ENCODE results near the gene CLDND1. TPM values are rescaled to one million over a fixed set of nuclear protein-coding genes. Genes with fewer than 3 reads are reported as not detected.

CLDND1 gene
- total RNA-seq, 1 donor from 2014 or later: 89.7 TPM

DNA sequence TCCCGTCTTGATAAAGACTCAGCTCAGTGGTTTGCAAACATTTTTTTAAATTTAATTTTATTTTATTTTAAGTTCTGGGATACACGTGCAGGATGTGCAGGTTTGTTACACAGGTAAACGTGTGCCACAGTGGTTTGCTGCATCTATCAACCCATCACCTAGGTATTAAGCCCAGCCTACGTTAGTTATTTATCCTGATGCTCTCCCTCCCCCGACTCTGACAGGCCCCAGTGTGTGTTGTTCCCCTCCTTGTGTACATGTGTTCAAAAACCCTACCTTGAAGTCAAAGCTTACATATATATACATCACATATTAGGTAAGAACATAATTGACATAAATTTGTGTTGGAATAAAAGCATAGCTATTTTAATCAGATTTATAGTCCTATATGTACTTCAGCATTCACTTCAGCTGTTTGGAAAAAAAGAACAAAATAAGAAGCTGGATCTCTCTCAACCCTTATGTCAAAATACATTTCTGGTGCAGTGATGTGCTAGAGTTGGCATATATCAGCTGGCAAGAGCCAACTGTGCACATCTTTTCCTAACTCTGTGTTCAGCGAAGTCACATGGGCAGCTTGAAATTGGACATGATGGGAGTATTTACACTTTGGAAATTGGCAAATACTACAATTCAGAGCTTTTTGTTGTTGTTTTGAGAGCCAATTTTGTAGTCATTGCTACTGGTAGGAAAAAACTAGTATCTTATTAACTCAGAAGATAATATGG lies 35.6 kb upstream of the CLDND1 start:
- H3K4me1 Mint-ChIP-seq (ENCODE audit: low read depth): no peaks in the 10 kb centered on the region
- DNase-seq (ENCODE audit: low spot score): no peak
- no peak overlapping the region for H3K4me3 Mint-ChIP-seq (ENCODE audit: unreplicated experiment)
- no peak overlapping the region for H3K27ac Mint-ChIP-seq (ENCODE audit: unreplicated experiment)
- H3K9me3 Mint-ChIP-seq (ENCODE audit: low read depth): no peaks in the 10 kb centered on the region
- no peaks in the 10 kb centered on the region for H3K36me3 Mint-ChIP-seq (ENCODE audit: low read depth)
- TF ChIP-seq, protein P1, sequence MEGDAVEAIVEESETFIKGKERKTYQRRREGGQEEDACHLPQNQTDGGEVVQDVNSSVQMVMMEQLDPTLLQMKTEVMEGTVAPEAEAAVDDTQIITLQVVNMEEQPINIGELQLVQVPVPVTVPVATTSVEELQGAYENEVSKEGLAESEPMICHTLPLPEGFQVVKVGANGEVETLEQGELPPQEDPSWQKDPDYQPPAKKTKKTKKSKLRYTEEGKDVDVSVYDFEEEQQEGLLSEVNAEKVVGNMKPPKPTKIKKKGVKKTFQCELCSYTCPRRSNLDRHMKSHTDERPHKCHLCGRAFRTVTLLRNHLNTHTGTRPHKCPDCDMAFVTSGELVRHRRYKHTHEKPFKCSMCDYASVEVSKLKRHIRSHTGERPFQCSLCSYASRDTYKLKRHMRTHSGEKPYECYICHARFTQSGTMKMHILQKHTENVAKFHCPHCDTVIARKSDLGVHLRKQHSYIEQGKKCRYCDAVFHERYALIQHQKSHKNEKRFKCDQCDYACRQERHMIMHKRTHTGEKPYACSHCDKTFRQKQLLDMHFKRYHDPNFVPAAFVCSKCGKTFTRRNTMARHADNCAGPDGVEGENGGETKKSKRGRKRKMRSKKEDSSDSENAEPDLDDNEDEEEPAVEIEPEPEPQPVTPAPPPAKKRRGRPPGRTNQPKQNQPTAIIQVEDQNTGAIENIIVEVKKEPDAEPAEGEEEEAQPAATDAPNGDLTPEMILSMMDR (IDR thresholded peaks at IDR 0.05): no peak
- H3K27me3 Mint-ChIP-seq (ENCODE audit: low read depth): peaks cover 64% of the 10 kb centered on the region

DNA sequence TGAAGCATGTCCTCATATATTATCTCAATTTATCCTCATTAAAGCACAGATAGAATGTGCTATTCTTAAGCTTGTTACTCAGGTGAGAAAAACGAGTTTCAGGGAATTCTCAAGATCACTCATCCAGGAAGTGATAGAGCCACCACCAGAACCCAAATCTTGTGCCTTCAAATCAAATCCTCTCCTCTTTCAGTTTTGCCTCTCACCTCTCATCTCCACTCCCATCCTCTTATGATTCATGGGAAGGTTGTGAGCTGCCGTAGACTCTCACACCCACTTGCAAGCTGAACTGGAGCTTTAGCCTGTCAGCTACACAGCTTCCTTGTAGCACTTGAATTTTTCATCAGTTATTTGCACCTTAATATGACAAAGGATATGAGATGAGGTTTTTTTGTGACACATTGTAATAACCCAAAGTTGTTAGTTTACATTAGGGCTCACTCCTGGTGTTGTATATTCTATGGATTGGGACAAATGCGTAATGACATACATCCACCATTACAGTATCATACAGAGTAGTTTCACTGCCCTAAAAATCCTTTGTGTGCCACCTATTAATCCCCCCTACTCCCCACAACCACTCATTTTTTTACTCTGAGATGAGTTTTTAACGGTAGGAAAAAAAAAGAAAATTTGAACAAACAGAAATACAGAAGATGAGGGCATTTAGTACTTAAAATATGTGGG lies 34.8 kb upstream of the CLDND1 start:
- no peaks in the 10 kb centered on the region for H3K9me3 Mint-ChIP-seq (ENCODE audit: low read depth)
- no peak for DNase-seq (ENCODE audit: low spot score)
- no peaks in the 10 kb centered on the region for H3K4me1 Mint-ChIP-seq (ENCODE audit: low read depth)
- no peak overlapping the region for H3K4me3 Mint-ChIP-seq (ENCODE audit: unreplicated experiment)
- TF ChIP-seq, protein P1 (IDR thresholded peaks at IDR 0.05): no peak
- H3K36me3 Mint-ChIP-seq (ENCODE audit: low read depth): no peaks in the 10 kb centered on the region
- H3K27ac Mint-ChIP-seq (ENCODE audit: unreplicated experiment): no peak overlapping the region
- H3K27me3 Mint-ChIP-seq (ENCODE audit: low read depth): peaks cover 68% of the 10 kb centered on the region

DNA sequence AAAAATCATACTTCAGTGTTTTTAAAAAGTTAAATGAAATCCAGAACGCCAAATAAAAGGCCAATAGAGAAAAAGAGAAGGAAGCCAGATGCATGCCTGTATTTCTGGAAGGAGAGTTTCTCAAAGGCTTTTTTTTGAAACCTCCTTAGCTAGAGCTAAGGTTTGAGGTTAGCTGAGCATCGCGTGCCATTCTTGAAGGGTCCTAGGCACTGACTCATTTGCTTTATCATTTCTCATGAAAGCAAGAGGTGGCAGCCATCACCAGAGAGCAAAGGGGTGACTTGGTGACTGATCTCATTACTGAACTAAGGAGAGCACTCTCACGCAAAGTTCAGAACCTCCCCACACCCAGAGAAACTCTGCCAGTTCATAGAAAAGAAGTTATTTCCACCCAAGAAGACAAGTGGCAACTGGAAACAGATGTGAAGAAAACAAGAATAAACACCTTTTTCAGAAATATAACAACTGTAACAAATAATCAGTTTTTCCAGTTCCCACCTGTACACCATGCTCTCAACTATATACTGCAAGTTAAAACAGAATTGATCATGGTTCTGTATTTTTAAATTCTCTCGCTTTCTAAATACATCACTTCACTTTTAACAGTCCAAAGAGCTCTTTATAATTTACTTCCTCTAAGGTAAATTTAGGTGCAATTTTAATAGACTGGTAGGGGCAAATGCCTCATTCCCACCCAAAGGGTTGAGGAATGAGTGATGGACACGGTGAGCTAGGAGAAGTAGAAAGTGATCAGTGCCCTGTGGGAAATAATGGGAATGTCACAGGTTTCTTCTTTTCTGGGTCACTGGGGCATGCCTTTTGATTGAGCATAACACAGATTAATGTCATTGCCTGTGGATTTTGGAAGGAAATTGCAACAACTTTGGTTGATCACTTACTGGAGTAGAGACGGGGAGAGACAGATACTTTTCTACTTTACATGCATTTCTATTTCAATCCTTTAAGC lies 33.7 kb upstream of the CLDND1 start:
- H3K27me3 Mint-ChIP-seq (ENCODE audit: low read depth): peaks cover 75% of the 10 kb centered on the region
- no peak overlapping the region for H3K27ac Mint-ChIP-seq (ENCODE audit: unreplicated experiment)
- no peak for DNase-seq (ENCODE audit: low spot score)

DNA sequence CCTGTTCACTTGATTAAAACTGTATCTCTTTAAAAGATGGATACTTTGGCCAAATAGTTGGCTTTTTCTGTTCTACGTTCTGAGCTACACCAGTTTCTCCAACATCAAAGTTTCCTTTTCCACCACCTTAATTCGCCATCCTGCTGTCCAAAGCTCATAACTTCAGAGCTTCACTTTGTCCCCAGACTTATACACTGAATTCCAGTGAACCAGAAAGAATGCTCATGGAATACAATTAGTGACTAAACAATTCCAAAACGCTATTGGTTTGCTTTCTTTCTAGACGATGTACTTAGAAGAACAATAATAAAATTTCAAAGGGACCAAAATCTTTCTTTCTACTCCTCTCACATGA lies 32.3 kb upstream of the CLDND1 start:
- Mint-ChIP-seq H3K4me1 (ENCODE audit: low read depth) (no peaks in the 10 kb centered on the region), H3K27ac (ENCODE audit: unreplicated experiment) (no peak overlapping the region), H3K36me3 (ENCODE audit: low read depth) (peaks cover 2% of the 10 kb centered on the region), H3K27me3 (ENCODE audit: low read depth) (peaks cover 81% of the 10 kb centered on the region), H3K9me3 (ENCODE audit: low read depth) (no peaks in the 10 kb centered on the region), H3K4me3 (ENCODE audit: unreplicated experiment) (no peak overlapping the region)
- TF ChIP-seq, protein P1 (IDR thresholded peaks at IDR 0.05): no peak
- DNase-seq (ENCODE audit: low spot score): no peak

More for the DNA sequence above, 33.7 kb upstream of the CLDND1 start:
- Mint-ChIP-seq H3K4me3 (ENCODE audit: unreplicated experiment) (no peak overlapping the region), H3K36me3 (ENCODE audit: low read depth) (no peaks in the 10 kb centered on the region), H3K4me1 (ENCODE audit: low read depth) (no peaks in the 10 kb centered on the region), H3K9me3 (ENCODE audit: low read depth) (no peaks in the 10 kb centered on the region)
- TF ChIP-seq, protein P1 (IDR thresholded peaks at IDR 0.05): no peak

DNA sequence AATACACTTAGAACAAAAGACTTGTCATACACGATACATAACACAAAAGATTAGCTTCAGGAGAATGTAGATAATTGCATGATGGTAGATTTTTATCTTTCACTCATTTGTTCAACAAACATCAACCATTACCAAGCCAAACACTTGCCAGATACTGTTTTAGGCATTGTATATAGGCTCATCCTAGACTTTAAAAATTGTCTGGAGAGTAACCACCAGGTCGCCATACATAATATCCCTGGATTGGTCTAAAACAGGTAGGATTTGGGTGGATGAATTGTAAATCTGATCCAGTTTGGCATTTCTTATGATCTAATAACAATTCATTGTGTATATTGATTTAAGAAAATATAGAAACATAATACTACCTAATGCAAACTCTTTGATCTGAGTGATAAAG lies 31.9 kb upstream of the CLDND1 start:
- DNase-seq (ENCODE audit: low spot score): no peak
- Mint-ChIP-seq H3K27me3 (ENCODE audit: low read depth) (peaks cover 82% of the 10 kb centered on the region), H3K27ac (ENCODE audit: unreplicated experiment) (no peak overlapping the region), H3K4me3 (ENCODE audit: unreplicated experiment) (no peak overlapping the region), H3K36me3 (ENCODE audit: low read depth) (peaks cover 2% of the 10 kb centered on the region), H3K4me1 (ENCODE audit: low read depth) (no peaks in the 10 kb centered on the region), H3K9me3 (ENCODE audit: low read depth) (no peaks in the 10 kb centered on the region)
- TF ChIP-seq, protein P1 (IDR thresholded peaks at IDR 0.05): no peak
